ENCODE measurements around the gene SCT. TPM values are rescaled to one million over a fixed set of nuclear protein-coding genes. Genes with fewer than 3 reads are reported as not detected.

Gene SCT
- total and polyA plus RNA-seq, 4 donors: not detected

DNA sequence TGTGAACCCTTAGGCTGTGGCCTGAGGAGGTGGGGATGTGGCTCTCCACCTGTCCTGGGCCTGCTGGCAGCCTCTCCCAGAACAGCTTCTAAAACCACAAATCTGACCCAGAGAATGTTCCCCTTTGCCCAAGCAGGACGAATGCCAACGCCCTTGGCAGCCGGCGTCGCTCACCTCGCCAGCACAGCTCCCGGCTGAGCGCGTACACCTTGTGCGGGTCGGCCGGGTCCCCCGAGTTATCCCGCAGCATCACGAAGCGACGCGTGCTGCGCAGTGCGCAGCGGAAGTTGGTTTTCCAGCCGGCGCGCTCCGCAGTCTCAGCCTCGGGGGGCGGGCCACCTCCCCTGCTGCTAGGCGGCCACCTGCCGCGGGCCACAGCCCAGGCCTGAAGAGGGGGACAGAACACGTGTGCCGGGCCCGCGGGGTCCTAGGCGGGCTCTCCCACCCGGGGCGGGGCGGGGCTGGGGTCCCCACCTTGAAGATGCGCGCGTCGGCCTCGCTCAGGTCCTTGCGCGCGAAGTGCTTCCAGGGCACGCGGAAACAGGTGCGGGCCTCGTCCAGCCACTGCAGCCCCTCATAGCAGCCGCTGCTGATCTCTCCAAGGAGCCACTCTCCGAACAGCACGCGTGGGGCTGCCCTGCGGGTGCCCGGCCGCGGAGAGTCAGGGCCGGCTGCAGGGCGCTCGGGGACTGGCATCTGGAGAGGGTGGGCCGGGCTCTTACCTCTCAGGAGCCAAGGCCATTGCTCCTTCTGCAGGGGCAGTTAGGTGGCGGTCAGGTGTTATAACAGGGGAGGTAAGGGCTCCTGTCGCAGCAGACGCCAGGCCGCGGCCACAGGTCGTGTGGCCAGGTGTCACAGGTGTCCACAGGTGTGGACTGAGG, 12.1 kb downstream of the SCT start:
- 58 to 67% methylated on average over 60 to 68 of the region's 68 CpGs for WGBS, 2 donors
- ATAC-seq (ENCODE audit: insufficient read depth, low FRiP score) (no peak), DNase-seq (no peak)
- peak overlapping the region; percentile 73 for H3K4me3 ChIP-seq
- no peaks in the 10 kb centered on the region for H3K27me3 ChIP-seq (ENCODE audit: control insufficient read depth in 3 of 3, insufficient read depth in 3 of 3, low read length in 2 of 3)
- peaks cover 0 to 14% (median 9%) of the 10 kb centered on the region in 5 donors for H3K4me1 ChIP-seq (ENCODE audit: control insufficient read depth in 5 of 5, insufficient read depth in 5 of 5, low read length in 5 of 5)
- peaks cover 8 to 49% (median 15%) of the 10 kb centered on the region in 4 donors for H3K36me3 ChIP-seq (ENCODE audit: control insufficient read depth in 4 of 4, insufficient read depth in 4 of 4, low read length in 4 of 4)
- TF ChIP-seq CTCF (IDR thresholded peaks at IDR 0.05; ENCODE audit: control extremely low read depth, extremely low read depth): no peak
- H3K9ac ChIP-seq (ENCODE audit: insufficient read depth in 1 of 2, low read length in 2 of 2): peak overlapping the region; percentile 72 to 77
- no peaks in the 10 kb centered on the region for H3K9me3 ChIP-seq (ENCODE audit: control insufficient read depth in 4 of 4, insufficient read depth in 3 of 4, low read length in 3 of 4)
- peak overlapping the region; percentile 88 to 98 for H3K27ac ChIP-seq (ENCODE audit: low read depth in 1 of 2, low read length in 1 of 2)

DNA sequence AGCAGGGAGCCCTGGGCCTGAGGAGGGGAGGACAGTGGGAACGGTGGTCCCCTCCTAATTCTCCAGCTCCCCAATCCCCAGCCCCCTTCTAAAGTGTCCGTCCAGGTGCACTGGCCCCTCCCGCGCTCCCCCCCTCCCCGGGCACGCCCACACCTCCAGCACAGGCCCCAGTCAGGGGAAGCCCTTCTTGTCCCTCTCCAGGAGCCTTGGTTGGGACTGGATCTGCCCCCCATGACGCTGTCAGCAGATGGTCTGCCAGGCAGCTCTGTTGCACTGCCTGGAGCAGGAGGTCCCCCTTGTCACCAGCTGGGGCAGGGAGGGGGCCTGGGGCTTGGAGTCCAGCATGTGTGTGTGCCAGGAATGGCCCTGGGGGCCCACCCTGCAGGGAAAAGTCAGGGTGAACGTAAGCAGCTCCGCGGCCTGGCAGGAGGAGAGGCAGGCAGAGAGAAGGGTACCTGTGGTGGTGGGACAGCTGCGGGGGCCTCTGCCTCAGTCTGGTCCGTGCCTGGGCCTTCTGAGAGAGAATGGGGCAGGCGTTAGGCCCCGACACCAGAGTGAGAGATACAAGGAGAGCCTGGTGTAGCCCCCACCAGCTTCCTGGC, 12.9 kb downstream of the SCT start:
- peaks cover 0 to 14% (median 9%) of the 10 kb centered on the region in 5 donors for H3K4me1 ChIP-seq (ENCODE audit: control insufficient read depth in 5 of 5, insufficient read depth in 5 of 5, low read length in 5 of 5)

GRCh38 chr11:613369-613968, 13.5 kb downstream of the SCT start:
- Histone ChIP-seq H3K4me1 (ENCODE audit: control insufficient read depth in 5 of 5, insufficient read depth in 5 of 5, low read length in 5 of 5) (peaks cover 0 to 14% (median 9%) of the 10 kb centered on the region in 5 donors), H3K36me3 (ENCODE audit: control insufficient read depth in 4 of 4, insufficient read depth in 4 of 4, low read length in 4 of 4) (peaks cover 8 to 61% (median 18%) of the 10 kb centered on the region in 4 donors), H3K9me3 (ENCODE audit: control insufficient read depth in 4 of 4, insufficient read depth in 3 of 4, low read length in 3 of 4) (no peaks in the 10 kb centered on the region), H3K9ac (ENCODE audit: insufficient read depth in 1 of 2, low read length in 2 of 2) (no peak overlapping the region), H3K27me3 (ENCODE audit: control insufficient read depth in 3 of 3, insufficient read depth in 3 of 3, low read length in 2 of 3) (no peaks in the 10 kb centered on the region), H3K4me3 (no peak overlapping the region), H3K27ac (ENCODE audit: low read depth in 1 of 2, low read length in 1 of 2) (peak overlapping the region in 1 of 2 donors; percentile 98)
- no peak for TF ChIP-seq CTCF (IDR thresholded peaks at IDR 0.05; ENCODE audit: control extremely low read depth, extremely low read depth)
- ATAC-seq (ENCODE audit: insufficient read depth, low FRiP score) (no peak), DNase-seq (peak in 2 of 3 donors; percentile 39 to 74)
- 56 to 80% methylated on average over 29 to 36 of the region's 36 CpGs for WGBS, 2 donors

More for the DNA sequence above, 12.9 kb downstream of the SCT start:
- peaks cover 8 to 55% (median 15%) of the 10 kb centered on the region in 4 donors for H3K36me3 ChIP-seq (ENCODE audit: control insufficient read depth in 4 of 4, insufficient read depth in 4 of 4, low read length in 4 of 4)
- H3K27ac ChIP-seq (ENCODE audit: low read depth in 1 of 2, low read length in 1 of 2): peak overlapping the region; percentile 28 to 98
- H3K4me3 ChIP-seq: no peak overlapping the region
- 79 to 87% methylated on average over 13 to 14 of the region's 14 CpGs for WGBS, 2 donors
- no peak for ATAC-seq (ENCODE audit: insufficient read depth, low FRiP score)
- H3K27me3 ChIP-seq (ENCODE audit: control insufficient read depth in 3 of 3, insufficient read depth in 3 of 3, low read length in 2 of 3): no peaks in the 10 kb centered on the region
- no peaks in the 10 kb centered on the region for H3K9me3 ChIP-seq (ENCODE audit: control insufficient read depth in 4 of 4, insufficient read depth in 3 of 4, low read length in 3 of 4)
- H3K9ac ChIP-seq (ENCODE audit: insufficient read depth in 1 of 2, low read length in 2 of 2): no peak overlapping the region
- DNase-seq: no peak
- TF ChIP-seq CTCF (IDR thresholded peaks at IDR 0.05; ENCODE audit: control extremely low read depth, extremely low read depth): no peak
